Smooth muscle cell (in vitro differentiated cells): Measurements from ENCODE around the gene VSTM4. TPM values are rescaled to one million over a fixed set of nuclear protein-coding genes. Genes with fewer than 3 reads are reported as not detected.

Experiments used
- DNase-seq: peaks from one replicate; lab custom pipeline; 2025; ENCODE audit not compliant: unreplicated experiment; lab: John Stamatoyannopoulos, UW
- H2AFZ ChIP-seq: fragments of 200-600 bp; sonication (generic); 2 replicates; pipeline ENCODE4 v1.6.0; 2016; ENCODE audit warnings: antibody characterized with exemption, low read depth, mild to moderate bottlenecking
- H3F3A ChIP-seq: fragments of 200-600 bp; sonication (generic); 2 replicates; pipeline ENCODE4 v1.6.0; 2017; ENCODE audit warnings: antibody characterized with exemption, low read depth
- H3K27ac ChIP-seq: fragments of 200-600 bp; sonication (generic); 2 replicates; pipeline ENCODE4 v1.5.1; 2016; ENCODE audit warnings: low read depth, mild to moderate bottlenecking
- H3K27me3 ChIP-seq: fragments of 200-600 bp; sonication (generic); 2 replicates; pipeline ENCODE4 v1.6.1; 2016; ENCODE audit warnings: low read depth, mild to moderate bottlenecking
- H3K36me3 ChIP-seq: fragments of 200-600 bp; sonication (generic); 2 replicates; pipeline ENCODE4 v1.5.1; 2016; ENCODE audit warnings: low read depth
- H3K4me1 ChIP-seq: fragments of 200-600 bp; sonication (generic); 2 replicates; pipeline ENCODE4 v1.5.1; 2016; ENCODE audit warnings: low read depth
- H3K4me2 ChIP-seq: fragments of 200-600 bp; sonication (generic); 2 replicates; pipeline ENCODE4 v1.6.0; 2016; ENCODE audit warnings: mild to moderate bottlenecking
- H3K4me3 ChIP-seq: fragments of 200-600 bp; sonication (generic); 2 replicates; pipeline ENCODE4 v1.5.1; 2016; ENCODE audit warnings: mild to moderate bottlenecking
- H3K79me2 ChIP-seq: fragments of 200-600 bp; sonication (generic); 2 replicates; pipeline ENCODE4 v1.6.0; 2016; ENCODE audit warnings: low read depth, mild to moderate bottlenecking
- H3K9ac ChIP-seq: fragments of 200-600 bp; sonication (generic); 2 replicates; pipeline ENCODE4 v1.6.0; 2016; ENCODE audit warnings: low read depth
- H3K9me3 ChIP-seq: fragments of 200-600 bp; sonication (generic); replicated peaks from 2 replicates; pipeline ENCODE4 v1.5.1; 2016; ENCODE audit warnings: low read depth
- H4K20me1 ChIP-seq: fragments of 200-600 bp; sonication (generic); 2 replicates; pipeline ENCODE4 v1.6.0; 2016; ENCODE audit warnings: low read depth
- WGBS: methylation state at CpG from one replicate; pipeline ENCODE4 v1.1.7; 2016; ENCODE audit warnings: low lambda C conversion rate; 5-methylcytosine and 5-hydroxymethylcytosine counted together
- polyA plus RNA-seq: library from polyadenylated mRNA; unstranded; fragments of >200 nt; fragmentation: Nextera tagmentation; extraction: Ambion mirVana; gene quantifications from 2 replicates; pipeline ENCODE4 v1.2.1, GENCODE V29; 2016
- total RNA-seq: library from RNA; depleted of rRNA; stranded (reverse); fragments of >200 nt; gene quantifications from 2 replicates; pipeline ENCODE4 v1.2.3, GENCODE V29; 2014
- TF ChIP-seq, protein P1 (sequence below): fragments of 200-600 bp; sonication (generic); IDR thresholded peaks from 2 replicates; pipeline ENCODE4 v1.5.1; 2017; ENCODE audit warnings: borderline replicate concordance, mild to moderate bottlenecking, antibody characterized with exemption; ENCODE audit not compliant: insufficient read depth, poor library complexity, severe bottlenecking

Gene VSTM4
- total and polyA plus RNA-seq, 2 experiments from 2014 or later: 5.1 to 7.7 TPM

DNA sequence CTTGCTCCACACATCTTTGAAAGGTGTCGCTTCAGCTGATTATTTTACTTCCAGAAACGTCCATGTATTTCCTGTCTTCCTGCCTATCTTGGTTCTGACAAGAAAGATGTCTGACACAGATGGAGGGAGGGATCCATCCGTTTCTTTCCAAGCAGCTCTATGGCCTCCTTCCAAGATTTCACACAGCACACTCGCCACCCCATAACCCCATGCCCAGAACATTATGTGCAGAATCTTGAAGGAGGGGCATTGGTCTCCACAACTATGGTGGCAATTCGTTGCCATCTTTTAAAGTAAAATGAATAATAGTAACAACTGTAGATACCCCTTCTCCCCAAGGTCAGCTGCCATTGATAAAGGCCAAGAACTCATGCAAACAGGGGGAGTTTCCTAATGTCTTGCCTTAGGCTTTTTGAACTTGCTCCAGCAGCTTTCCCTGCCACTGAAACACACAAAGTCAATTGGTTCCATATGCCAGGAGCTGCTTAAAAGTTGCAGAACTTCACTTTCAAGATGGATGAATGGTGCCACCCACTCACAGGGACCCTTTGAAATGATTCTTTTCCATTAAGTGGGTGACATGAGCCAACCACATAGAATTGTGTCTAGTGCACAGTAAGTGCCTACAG, 60.0 kb downstream of the VSTM4 start:
- Histone ChIP-seq H3K27ac (no peak overlapping the region), H3F3A (no peaks in the 10 kb centered on the region), H3K4me2 (no peak overlapping the region)

DNA sequence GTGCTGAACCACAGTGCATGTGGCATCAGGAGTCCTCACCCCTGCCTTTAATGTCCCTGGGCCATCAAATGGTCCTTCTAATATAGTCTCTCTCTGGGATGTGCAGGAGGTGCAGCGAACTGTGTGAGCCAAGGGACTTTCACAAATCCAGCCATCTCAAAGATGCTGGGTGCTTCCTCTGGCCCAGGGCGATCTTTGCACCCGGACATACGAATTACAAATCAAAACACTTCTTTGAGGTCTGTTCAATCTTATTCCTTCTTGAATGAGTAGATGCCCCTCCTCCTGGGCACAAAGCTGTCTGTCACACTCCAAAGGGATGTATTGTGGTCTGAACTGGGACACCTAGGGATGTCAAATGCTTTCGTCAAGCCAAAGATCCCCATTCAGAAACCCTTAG, 60.6 kb downstream of the VSTM4 start:
- no peak overlapping the region for H3K27ac ChIP-seq
- no peaks in the 10 kb centered on the region for H3K36me3 ChIP-seq
- no peak overlapping the region for H3K9ac ChIP-seq
- WGBS: 98% methylated on average over 5 of the region's 5 CpGs
- no peaks in the 10 kb centered on the region for H3K79me2 ChIP-seq
- DNase-seq: no peak
- H3K27me3 ChIP-seq: no peaks in the 10 kb centered on the region
- H3K4me2 ChIP-seq: no peak overlapping the region
- H3K4me3 ChIP-seq: no peak overlapping the region
- H3K9me3 ChIP-seq: no peaks in the 10 kb centered on the region
- H3F3A ChIP-seq: no peaks in the 10 kb centered on the region
- no peaks in the 10 kb centered on the region for H3K4me1 ChIP-seq
- TF ChIP-seq, protein P1, sequence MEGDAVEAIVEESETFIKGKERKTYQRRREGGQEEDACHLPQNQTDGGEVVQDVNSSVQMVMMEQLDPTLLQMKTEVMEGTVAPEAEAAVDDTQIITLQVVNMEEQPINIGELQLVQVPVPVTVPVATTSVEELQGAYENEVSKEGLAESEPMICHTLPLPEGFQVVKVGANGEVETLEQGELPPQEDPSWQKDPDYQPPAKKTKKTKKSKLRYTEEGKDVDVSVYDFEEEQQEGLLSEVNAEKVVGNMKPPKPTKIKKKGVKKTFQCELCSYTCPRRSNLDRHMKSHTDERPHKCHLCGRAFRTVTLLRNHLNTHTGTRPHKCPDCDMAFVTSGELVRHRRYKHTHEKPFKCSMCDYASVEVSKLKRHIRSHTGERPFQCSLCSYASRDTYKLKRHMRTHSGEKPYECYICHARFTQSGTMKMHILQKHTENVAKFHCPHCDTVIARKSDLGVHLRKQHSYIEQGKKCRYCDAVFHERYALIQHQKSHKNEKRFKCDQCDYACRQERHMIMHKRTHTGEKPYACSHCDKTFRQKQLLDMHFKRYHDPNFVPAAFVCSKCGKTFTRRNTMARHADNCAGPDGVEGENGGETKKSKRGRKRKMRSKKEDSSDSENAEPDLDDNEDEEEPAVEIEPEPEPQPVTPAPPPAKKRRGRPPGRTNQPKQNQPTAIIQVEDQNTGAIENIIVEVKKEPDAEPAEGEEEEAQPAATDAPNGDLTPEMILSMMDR: no peak
- H2AFZ ChIP-seq: no peak overlapping the region
- H4K20me1 ChIP-seq: no peaks in the 10 kb centered on the region

More for the DNA sequence above, 60.0 kb downstream of the VSTM4 start:
- TF ChIP-seq, protein P1: no peak
- H3K4me3 ChIP-seq: no peak overlapping the region
- no peak overlapping the region for H2AFZ ChIP-seq
- no peaks in the 10 kb centered on the region for H3K4me1 ChIP-seq
- WGBS: 70% methylated on average over 5 of the region's 5 CpGs
- H3K9me3 ChIP-seq: no peaks in the 10 kb centered on the region
- H3K79me2 ChIP-seq: no peaks in the 10 kb centered on the region
- no peaks in the 10 kb centered on the region for H3K27me3 ChIP-seq
- no peak for DNase-seq
- H3K9ac ChIP-seq: no peak overlapping the region
- no peaks in the 10 kb centered on the region for H4K20me1 ChIP-seq
- H3K36me3 ChIP-seq: no peaks in the 10 kb centered on the region

DNA sequence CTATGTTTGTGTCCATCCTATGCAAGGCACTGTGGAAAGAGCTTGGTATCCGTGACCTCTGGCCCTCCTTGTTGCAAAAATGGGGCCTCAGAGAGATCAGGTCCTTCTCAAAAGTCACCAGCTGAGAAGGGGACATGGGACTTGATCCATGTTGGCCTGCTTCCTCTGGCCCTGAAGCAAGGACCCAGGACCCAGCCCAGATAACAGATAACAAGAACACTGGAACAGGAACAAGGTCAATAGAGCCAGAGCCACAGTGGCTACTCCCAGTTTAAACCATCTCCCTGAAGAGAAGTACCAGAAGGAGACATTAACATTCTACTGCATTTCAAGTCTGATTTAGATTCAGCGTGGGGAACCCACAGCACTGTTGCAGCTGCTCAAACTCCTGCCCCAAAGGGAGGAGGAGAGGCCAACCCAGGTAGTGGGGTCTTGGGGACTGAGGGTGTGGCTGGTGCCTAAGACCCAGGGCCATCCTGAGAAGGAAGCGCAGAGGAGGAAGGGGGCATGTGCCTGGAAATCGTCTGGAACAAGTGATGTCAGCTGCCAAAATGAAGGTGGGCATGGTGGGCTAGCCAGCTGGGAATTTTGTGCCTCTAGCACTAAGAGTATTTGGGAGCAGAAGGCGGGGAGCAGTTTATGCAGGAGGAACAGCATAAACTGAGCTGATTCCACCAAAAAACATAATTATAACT, 61.2 kb downstream of the VSTM4 start:
- H3K4me3 ChIP-seq: no peak overlapping the region
- no peaks in the 10 kb centered on the region for H3K79me2 ChIP-seq
- 88% methylated on average over 5 of the region's 5 CpGs for WGBS
- TF ChIP-seq, protein P1: no peak
- no peaks in the 10 kb centered on the region for H3K36me3 ChIP-seq
- no peaks in the 10 kb centered on the region for H3F3A ChIP-seq
- H2AFZ ChIP-seq: no peak overlapping the region
- no peaks in the 10 kb centered on the region for H4K20me1 ChIP-seq
- no peak overlapping the region for H3K27ac ChIP-seq
- no peak for DNase-seq
- no peak overlapping the region for H3K4me2 ChIP-seq
- no peaks in the 10 kb centered on the region for H3K9me3 ChIP-seq
- no peaks in the 10 kb centered on the region for H3K27me3 ChIP-seq
- H3K4me1 ChIP-seq: no peaks in the 10 kb centered on the region
- H3K9ac ChIP-seq: no peak overlapping the region
